Camera-type eye (tissue), 1 donor: Measurements from ENCODE around the gene MPP4. TPM values are rescaled to one million over a fixed set of nuclear protein-coding genes. Genes with fewer than 3 reads are reported as not detected.

Experiments
- total RNA-seq: library from RNA; depleted of rRNA; stranded (reverse); fragments of >200 nt; gene quantifications from one replicate; pipeline ENCODE4 v1.2.3, GENCODE V29; 2014

Gene MPP4, protein sequence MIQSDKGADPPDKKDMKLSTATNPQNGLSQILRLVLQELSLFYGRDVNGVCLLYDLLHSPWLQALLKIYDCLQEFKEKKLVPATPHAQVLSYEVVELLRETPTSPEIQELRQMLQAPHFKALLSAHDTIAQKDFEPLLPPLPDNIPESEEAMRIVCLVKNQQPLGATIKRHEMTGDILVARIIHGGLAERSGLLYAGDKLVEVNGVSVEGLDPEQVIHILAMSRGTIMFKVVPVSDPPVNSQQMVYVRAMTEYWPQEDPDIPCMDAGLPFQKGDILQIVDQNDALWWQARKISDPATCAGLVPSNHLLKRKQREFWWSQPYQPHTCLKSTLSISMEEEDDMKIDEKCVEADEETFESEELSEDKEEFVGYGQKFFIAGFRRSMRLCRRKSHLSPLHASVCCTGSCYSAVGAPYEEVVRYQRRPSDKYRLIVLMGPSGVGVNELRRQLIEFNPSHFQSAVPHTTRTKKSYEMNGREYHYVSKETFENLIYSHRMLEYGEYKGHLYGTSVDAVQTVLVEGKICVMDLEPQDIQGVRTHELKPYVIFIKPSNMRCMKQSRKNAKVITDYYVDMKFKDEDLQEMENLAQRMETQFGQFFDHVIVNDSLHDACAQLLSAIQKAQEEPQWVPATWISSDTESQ
- total RNA-seq = 156 TPM

GRCh38 chr2:201698588-201699226, at the start of gene MPP4:
TSS of gene MPP4 (minus strand) at chr2:201698644. CDS start at chr2:201693954, 4,690 bp downstream.

DNA sequence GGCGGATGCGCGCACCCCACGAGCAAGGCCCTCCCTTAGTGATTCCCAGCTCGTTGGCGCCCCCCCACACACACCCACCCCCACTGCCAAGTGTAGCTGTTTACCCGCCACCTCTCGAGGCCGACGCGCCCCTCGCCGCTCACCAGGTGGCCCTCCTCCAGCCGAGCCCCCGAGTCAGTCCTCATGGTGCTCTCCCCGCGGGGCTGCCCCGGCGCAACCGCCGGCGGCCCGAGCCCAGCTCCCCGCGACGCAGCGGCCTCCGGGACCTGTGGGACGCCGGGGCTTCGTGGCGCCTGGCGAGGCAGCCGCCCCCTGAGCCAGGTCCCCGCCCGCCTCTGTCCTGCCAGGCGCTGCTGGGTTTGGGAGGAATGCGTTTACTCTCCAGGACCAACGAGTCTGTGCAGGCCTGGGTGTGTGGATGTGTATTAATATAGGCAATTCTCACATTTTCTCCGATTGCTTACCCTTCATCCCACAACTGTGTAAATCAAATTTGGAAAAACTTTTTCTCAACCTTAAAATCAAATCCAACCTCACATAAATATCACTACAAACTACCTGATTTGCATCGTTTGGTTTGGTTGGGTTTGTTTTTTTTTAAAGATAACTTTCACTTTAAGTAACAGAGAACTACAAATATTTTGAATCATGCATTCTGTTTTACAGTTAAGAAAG, 55.1 kb downstream of the MPP4 start, which contains the start of gene TMEM237:
TMEM237 (minus strand) TSS at position 288 of the 675 bp plus-strand sequence; CDS start at position 185, 103 bp downstream.

Other genes with a start within 250 kb of the MPP4 start
- gene TRAK2, start 247.2 kb downstream of the MPP4 start, total RNA-seq = 87.7 TPM
- gene STRADB, start 246.9 kb downstream of the MPP4 start, total RNA-seq = 95.5 TPM
- 63.2 TPM for gene TMEM237, start 55.1 kb downstream of the MPP4 start, total RNA-seq
- 46.9 TPM for gene ALS2, start 82.3 kb upstream of the MPP4 start, total RNA-seq
- gene CDK15, start 107.9 kb upstream of the MPP4 start, total RNA-seq = 1.7 TPM